Activated naive CD4-positive, alpha-beta T cell treated with anti-CD3 and anti-CD28 coated beads for 36 hours (primary cell): ENCODE data around the gene ATP7B. TPM values are rescaled to one million over a fixed set of nuclear protein-coding genes. Genes with fewer than 3 reads are reported as not detected.

Experiments used
- CTCF ChIA-PET: fragments of 350-600 bp; sonication (Branson Sonifier 250); formaldehyde crosslinking; loops from one replicate; lab custom pipeline; 2021; ENCODE audit warnings: antibody characterized with exemption; lab: Charles Lee
- DNase-seq: peaks from one replicate; pipeline ENCODE4 v3.0.0-alpha.2; 2020
- H3K27ac Mint-ChIP-seq: one replicate; pipeline ENCODE4 v1.8.0; 2021; ENCODE audit warnings: mild to moderate bottlenecking, mixed read lengths
- H3K27me3 Mint-ChIP-seq: one replicate; pipeline ENCODE4 v1.8.0; 2021; ENCODE audit warnings: low read depth, mixed read lengths
- H3K36me3 Mint-ChIP-seq: one replicate; pipeline ENCODE4 v1.8.0; 2021; ENCODE audit warnings: low read depth, mixed read lengths
- H3K4me1 Mint-ChIP-seq: one replicate; pipeline ENCODE4 v1.8.0; 2021; ENCODE audit warnings: low read depth, mixed read lengths
- H3K4me3 Mint-ChIP-seq: one replicate; pipeline ENCODE4 v1.8.0; 2021; ENCODE audit warnings: mild to moderate bottlenecking, moderate library complexity, mixed read lengths
- H3K9me3 Mint-ChIP-seq: one replicate; pipeline ENCODE4 v1.8.0; 2021; ENCODE audit warnings: mixed read lengths
- intact Hi-C: fragments of 100-400 bp; cut with micrococcal nuclease; formaldehyde crosslinking; loops from one replicate; pipeline ENCODE4 v1.15.1; 2023
- total RNA-seq, 2 experiments: library from RNA; stranded (reverse); gene quantifications; one replicate each; pipeline ENCODE4 v1.2.3, GENCODE V29; 2021

Gene ATP7B
- total RNA-seq, 2 experiments from 2014 or later, result 0.69 to 0.74 TPM

GRCh38 chr13:51883226-51883600, 128.0 kb downstream of the ATP7B start:
- Mint-ChIP-seq H3K27me3 (no peaks in the 10 kb centered on the region), H3K9me3 (peaks cover 11% of the 10 kb centered on the region), H3K4me1 (no peaks in the 10 kb centered on the region), H3K36me3 (no peaks in the 10 kb centered on the region), H3K27ac (no peak overlapping the region), H3K4me3 (no peak overlapping the region)
- intact Hi-C loops, result no loop called here
- CTCF ChIA-PET, result interaction anchor here (0.9 to 1.3 kb wide), 3 partner anchors 13 to 68 kb away, joined by 3 to 4 read pairs (median 3); no protein-coding TSS in a partner anchor
- DNase-seq, result no peak

Other genes with a start within 250 kb of the ATP7B start
- gene DHRS12, start 207.3 kb downstream of the ATP7B start, total RNA-seq, result 1 to 10 TPM; 4.1 to 4.9 TPM
- under 1 TPM; 0.41 to 0.42 TPM for gene TMEM272, start 166.3 kb downstream of the ATP7B start, total RNA-seq
- gene CCDC70, start 149.5 kb downstream of the ATP7B start, total RNA-seq, result not detected
- 10 to 100 TPM; 12.6 to 15.6 TPM for gene ALG11, start 948 bp upstream of the ATP7B start, total RNA-seq
- 1 to 10 TPM; 4.5 to 5.1 TPM for gene UTP14C, start 13.2 kb upstream of the ATP7B start, total RNA-seq
- under 1 TPM; 0.10 to 0.14 TPM for gene NEK5, start 117.6 kb upstream of the ATP7B start, total RNA-seq
- gene NEK3, start 148.1 kb upstream of the ATP7B start, total RNA-seq, result 1 to 10 TPM; 4.0 to 4.3 TPM